Endothelial cell of umbilical vein (primary cell): ENCODE results near the gene NAA11. TPM values are rescaled to one million over a fixed set of nuclear protein-coding genes. Genes with fewer than 3 reads are reported as not detected.

Source experiments
- BruUV-seq: library from RNA; stranded (reverse); fragments of 400-500 nt; replicated peaks from 2 replicates; lab custom pipeline; 2021; lab: Mats Ljungman, UMichigan
- CTCF ChIA-PET: fragments of 300-600, 350-600 bp; sonication (Branson Sonifier 250); formaldehyde crosslinking; loops from one replicate; lab custom pipeline; 2021; ENCODE audit warnings: antibody characterized with exemption, inconsistent platforms; lab: Charles Lee
- POLR2A ChIA-PET: fragments of 300-600, 350-600 bp; sonication (Branson Sonifier 250); formaldehyde crosslinking; loops from one replicate; lab custom pipeline; 2021; ENCODE audit warnings: antibody characterized with exemption, inconsistent platforms; lab: Charles Lee
- DNase-seq: peaks from one replicate; pipeline ENCODE4 v3.0.0-alpha.2; 2011; ENCODE audit warnings: low read depth, low spot score
- FAIRE-seq: peaks from 2 replicates; lab custom pipeline; 2011; peaks lifted over from hg19 to GRCh38; lab: Jason Lieb, UNC
- H2AFZ ChIP-seq: 2 replicates; pipeline ENCODE4 v1.6.0; 2012; ENCODE audit warnings: low read depth, low read length, control low read depth, inconsistent platforms
- H3K27ac ChIP-seq: 2 replicates; pipeline ENCODE4 v1.5.1; 2011; ENCODE audit warnings: low read depth, mild to moderate bottlenecking, control low read depth, low read length, moderate library complexity; ENCODE audit not compliant: insufficient read depth
- H3K27me3 ChIP-seq, 2 experiments: 2 replicates each; pipeline versions ENCODE4 v1.6.0 to v1.6.1; 2011; ENCODE audit warnings: low read length in 2 of 2, mixed read lengths in 1 of 2; ENCODE audit not compliant: control insufficient read depth in 2 of 2, insufficient read depth in 2 of 2
- H3K36me3 ChIP-seq, 2 experiments: 2 replicates in 1 of 2; 3 replicates in 1 of 2; pipeline ENCODE4 v1.5.1; 2011; ENCODE audit warnings: low read length in 2 of 2, mild to moderate bottlenecking in 1 of 2, moderate library complexity in 1 of 2; ENCODE audit not compliant: control insufficient read depth in 2 of 2, insufficient read depth in 2 of 2; ENCODE audit errors: extremely low read depth in 1 of 2
- H3K4me1 ChIP-seq: 3 replicates; pipeline ENCODE4 v1.5.1; 2011; ENCODE audit warnings: mild to moderate bottlenecking, low read length; ENCODE audit not compliant: control insufficient read depth, insufficient read depth; ENCODE audit errors: extremely low read depth
- H3K4me2 ChIP-seq: 2 replicates; pipeline ENCODE4 v1.6.1; 2011; ENCODE audit warnings: low read length, control low read depth, mixed read lengths; ENCODE audit not compliant: insufficient read depth
- H3K4me3 ChIP-seq, 3 experiments: fragments of 200-600 bp in 1 of 3; sonication (generic), shearing (Covaris generic) in 1 of 3; replicated peaks in 1 of 3; 2 replicates each; pipeline ENCODE4 v1.5.1; 2011 to 2016; ENCODE audit warnings: control low read depth in 3 of 3, low read length in 3 of 3, mild to moderate bottlenecking in 2 of 3, inconsistent platforms in 1 of 3, low read depth in 1 of 3, moderate library complexity in 1 of 3; ENCODE audit not compliant: insufficient read depth in 1 of 3
- H3K79me2 ChIP-seq: 2 replicates; pipeline ENCODE4 v1.6.0; 2012; ENCODE audit warnings: low read length, inconsistent platforms; ENCODE audit not compliant: control insufficient read depth, insufficient read depth
- H3K9ac ChIP-seq: replicated peaks from 2 replicates; pipeline ENCODE3; 2011; ENCODE audit warnings: low read length, control low read depth; ENCODE audit not compliant: insufficient read depth; ENCODE audit errors: extremely low read depth
- H3K9me1 ChIP-seq: replicated peaks from 3 replicates; pipeline ENCODE4 v1.6.0; 2011; ENCODE audit warnings: mild to moderate bottlenecking, low read length; ENCODE audit not compliant: control insufficient read depth, insufficient read depth; ENCODE audit errors: extremely low read depth
- H3K9me3 ChIP-seq: replicated peaks from 2 replicates; pipeline ENCODE4 v1.5.1; 2012; ENCODE audit warnings: low read length, inconsistent platforms; ENCODE audit not compliant: control insufficient read depth, insufficient read depth
- H4K20me1 ChIP-seq: replicated peaks from 2 replicates; pipeline ENCODE3; 2011; ENCODE audit warnings: mild to moderate bottlenecking, low read length; ENCODE audit not compliant: control insufficient read depth, insufficient read depth; ENCODE audit errors: extremely low read depth
- CTCF ChIP-seq, 2 donors: IDR thresholded peaks; 1 replicate in 1 of 2; 2 replicates in 1 of 2; pipeline ENCODE4 v1.5.1; 2011; ENCODE audit warnings: low read length in 2 of 2, mild to moderate bottlenecking in 2 of 2, moderate library complexity in 2 of 2, control low read depth in 1 of 2, inconsistent platforms in 1 of 2, low read depth in 1 of 2; ENCODE audit not compliant: insufficient read depth in 1 of 2; ENCODE audit errors: extremely low read depth in 1 of 2
- EZH2 ChIP-seq: IDR thresholded peaks from 2 replicates; pipeline ENCODE4 v1.6.1; 2012; ENCODE audit warnings: borderline replicate concordance, low read depth, mild to moderate bottlenecking, moderate library complexity, low read length, inconsistent platforms; ENCODE audit not compliant: severe bottlenecking
- FOS ChIP-seq: IDR thresholded peaks from 2 replicates; pipeline ENCODE4 v1.6.1; 2011; ENCODE audit warnings: mild to moderate bottlenecking, low read length, moderate library complexity, borderline replicate concordance; ENCODE audit not compliant: insufficient read depth
- GATA2 ChIP-seq: IDR thresholded peaks from 2 replicates; pipeline ENCODE4 v1.7.0; 2011; ENCODE audit warnings: low read depth, mild to moderate bottlenecking, moderate library complexity, mixed read lengths, low read length; ENCODE audit not compliant: insufficient read length, insufficient read depth
- JUN ChIP-seq: IDR thresholded peaks from 2 replicates; pipeline ENCODE4 v1.6.1; 2011; ENCODE audit warnings: borderline replicate concordance, low read depth; ENCODE audit not compliant: insufficient read length, insufficient read depth
- MAX ChIP-seq: IDR thresholded peaks from 2 replicates; pipeline ENCODE4 v1.6.1; 2011; ENCODE audit not compliant: insufficient read depth, insufficient read length
- MYC ChIP-seq: IDR thresholded peaks from one replicate; pipeline ENCODE4 v1.6.1; 2011; ENCODE audit warnings: mild to moderate bottlenecking, low read depth, low read length
- POLR2A ChIP-seq: IDR thresholded peaks from 2 replicates; pipeline ENCODE4 v1.6.1; 2012; ENCODE audit warnings: low read depth, mild to moderate bottlenecking, control low read depth, low read length
- POLR2AphosphoS5 ChIP-seq: IDR thresholded peaks from 2 replicates; pipeline ENCODE4 v1.6.1; 2012; ENCODE audit warnings: low read depth, mild to moderate bottlenecking, control low read depth, low read length, moderate library complexity; ENCODE audit not compliant: insufficient read depth
- dilution Hi-C: fragments of 300-500 bp; cut with MboI; formaldehyde crosslinking; loops from one replicate; pipeline ENCODE4 v1.15.0; 2019; ENCODE audit warnings: low sequenced_read_pairs; ENCODE audit not compliant: extremely low pct_ligation_motif_present
- intact Hi-C: fragments of 100-400 bp; cut with micrococcal nuclease; formaldehyde crosslinking; loops from one replicate; pipeline ENCODE4 v1.10.0; 2022
- polyA plus RNA-seq, 4 experiments: library from polyadenylated mRNA; depleted of rRNA in 3 of 4; stranded (reverse) in 3 of 4; unstranded in 1 of 4; fragments of >200 nt; gene quantifications; 2 replicates each; pipeline versions ENCODE4 v1.2.1 to v1.2.3, GENCODE V29; 2011 to 2012; ENCODE audit warnings: missing spikeins in 1 of 4
- total RNA-seq: library from RNA; stranded (reverse); gene quantifications from 2 replicates; pipeline ENCODE4 v1.2.3, GENCODE V29; 2021

NAA11 gene
- total and polyA plus RNA-seq, 2 donors (not counting 3 experiments of a cell fraction or from before 2014, with no cell fraction given), result not detected

GRCh38 chr4:79292008-79292407 is 33.9 kb downstream of the NAA11 start:
- H3K27me3 ChIP-seq, result no peaks in the 10 kb centered on the region
- no peaks in the 10 kb centered on the region for H3K4me1 ChIP-seq
- H3K4me2 ChIP-seq, result no peak overlapping the region
- DNase-seq, result no peak
- H3K9me1 ChIP-seq, result no peaks in the 10 kb centered on the region
- ChIA-PET CTCF (no interaction called here), POLR2A (no interaction called here)
- H3K27ac ChIP-seq, result no peak overlapping the region
- H3K36me3 ChIP-seq, result no peaks in the 10 kb centered on the region
- H4K20me1 ChIP-seq, result no peaks in the 10 kb centered on the region
- no TSS peak for BruUV-seq
- H3K4me3 ChIP-seq, result no peak overlapping the region
- dilution Hi-C loops (no loop called here), intact Hi-C loops (no loop called here)
- no peak overlapping the region for H2AFZ ChIP-seq
- no peak overlapping the region for H3K9ac ChIP-seq
- TF ChIP-seq MAX (no peak), POLR2AphosphoS5 (no peak), GATA2 (no peak), CTCF (IDR thresholded peaks at IDR 0.05; ENCODE audit: extremely low read depth in 1 of 2, insufficient read depth in 1 of 2, low read depth in 1 of 2, low read length in 2 of 2) (no peak), JUN (no peak), FOS (no peak), MYC (no peak), POLR2A (no peak), EZH2 (no peak)
- H3K9me3 ChIP-seq, result no peaks in the 10 kb centered on the region
- H3K79me2 ChIP-seq, result no peaks in the 10 kb centered on the region
- FAIRE-seq, result no peak
